IMR-90 (cell line): ENCODE measurements around the gene SLC26A2. TPM values are rescaled to one million over a fixed set of nuclear protein-coding genes. Genes with fewer than 3 reads are reported as not detected.

Experiments used
- ATAC-seq: fragments of 200-7000 bp; cut with Tn5 transposase; 2 replicates; pipeline ENCODE4 v1.9.1; 2020; ENCODE audit warnings: low read depth, mild to moderate bottlenecking, moderate library complexity
- BruUV-seq: library from RNA; stranded (reverse); fragments of 400-500 nt; replicated peaks from 2 replicates; lab custom pipeline; 2021; lab: Mats Ljungman, UMichigan
- CTCF ChIA-PET: fragments of 300-600 bp; formaldehyde crosslinking; extraction: SDS; loops from one replicate; lab custom pipeline; 2021; ENCODE audit warnings: antibody characterized with exemption; lab: Yijun Ruan, JAX
- POLR2A ChIA-PET: fragments of 300-600 bp; sonication (Branson Sonifier 250); formaldehyde crosslinking; loops from one replicate; lab custom pipeline; 2022; ENCODE audit warnings: antibody characterized with exemption; ENCODE audit not compliant: unreplicated experiment; lab: Charles Lee
- DNase-seq: peaks from one replicate; pipeline ENCODE4 v3.0.0; 2013
- H2AFZ ChIP-seq: replicated peaks from 2 replicates; pipeline ENCODE3; 2013; ENCODE audit warnings: low read length, mild to moderate bottlenecking; ENCODE audit not compliant: poor library complexity
- H2AK5ac ChIP-seq: 2 replicates; pipeline ENCODE4 v1.6.1; 2013; ENCODE audit warnings: low read depth, low read length, inconsistent platforms
- H2AK9ac ChIP-seq: replicated peaks from 2 replicates; pipeline ENCODE3; 2013; ENCODE audit warnings: mild to moderate bottlenecking, low read depth, low read length, moderate library complexity; ENCODE audit not compliant: poor library complexity
- H2BK120ac ChIP-seq: 2 replicates; pipeline ENCODE4 v1.6.1; 2013; ENCODE audit warnings: low read depth, low read length, inconsistent platforms
- H2BK15ac ChIP-seq: 3 replicates; pipeline ENCODE4 v1.6.1; 2013; ENCODE audit warnings: low read depth, low read length, inconsistent platforms
- H2BK20ac ChIP-seq: 2 replicates; pipeline ENCODE4 v1.6.1; 2013; ENCODE audit warnings: low read depth, mild to moderate bottlenecking, inconsistent platforms, low read length, moderate library complexity
- H2BK5ac ChIP-seq: 2 replicates; pipeline ENCODE4 v1.6.1; 2013; ENCODE audit warnings: mild to moderate bottlenecking, low read depth, low read length, inconsistent platforms; ENCODE audit not compliant: poor library complexity, severe bottlenecking
- H3K14ac ChIP-seq: replicated peaks from 2 replicates; pipeline ENCODE4 v1.6.1; 2013; ENCODE audit warnings: low read depth, low read length, inconsistent platforms
- H3K18ac ChIP-seq: 2 replicates; pipeline ENCODE4 v1.6.1; 2013; ENCODE audit warnings: low read depth, low read length, control low read depth
- H3K23ac ChIP-seq: 2 replicates; pipeline ENCODE4 v1.6.1; 2013; ENCODE audit warnings: low read depth, low read length, inconsistent platforms
- H3K27ac ChIP-seq: 2 replicates; pipeline ENCODE4 v1.5.1; 2013; ENCODE audit warnings: mild to moderate bottlenecking, control low read depth, low read length; ENCODE audit not compliant: insufficient read depth
- H3K27me3 ChIP-seq: 2 replicates; pipeline ENCODE4 v1.6.1; 2013; ENCODE audit warnings: low read length; ENCODE audit not compliant: control insufficient read depth, insufficient read depth
- H3K36me3 ChIP-seq: 2 replicates; pipeline ENCODE4 v1.6.1; 2013; ENCODE audit warnings: low read length, mixed read lengths; ENCODE audit not compliant: control insufficient read depth, insufficient read depth
- H3K4ac ChIP-seq: 2 replicates; pipeline ENCODE4 v1.6.1; 2013; ENCODE audit warnings: low read depth, low read length, inconsistent platforms
- H3K4me1 ChIP-seq: 2 replicates; pipeline ENCODE4 v1.6.1; 2013; ENCODE audit warnings: low read length, mixed read lengths; ENCODE audit not compliant: control insufficient read depth, insufficient read depth
- H3K4me2 ChIP-seq: 2 replicates; pipeline ENCODE4 v1.6.1; 2013; ENCODE audit warnings: low read depth, mild to moderate bottlenecking, control low read depth, low read length, moderate library complexity
- H3K4me3 ChIP-seq: 2 replicates; pipeline ENCODE4 v1.5.1; 2013; ENCODE audit warnings: low read depth, mild to moderate bottlenecking, control low read depth, low read length, moderate library complexity; ENCODE audit not compliant: insufficient read depth
- H3K56ac ChIP-seq: 2 replicates; pipeline ENCODE4 v1.6.1; 2013; ENCODE audit warnings: low read length, inconsistent platforms; ENCODE audit not compliant: insufficient read depth; ENCODE audit errors: extremely low read depth
- H3K79me1 ChIP-seq, 2 experiments: 2 replicates each; pipeline ENCODE4 v1.6.1; 2013; ENCODE audit warnings: low read length in 2 of 2, inconsistent platforms in 1 of 2, low read depth in 1 of 2
- H3K9ac ChIP-seq: 2 replicates; pipeline ENCODE4 v1.6.1; 2013; ENCODE audit warnings: low read depth, low read length, control low read depth
- H3K9me1 ChIP-seq: 2 replicates; pipeline ENCODE4 v1.6.1; 2013; ENCODE audit warnings: low read length, inconsistent platforms; ENCODE audit not compliant: insufficient read depth
- H3K9me3 ChIP-seq: 2 replicates; pipeline ENCODE4 v1.6.1; 2013; ENCODE audit warnings: low read length; ENCODE audit not compliant: control insufficient read depth, insufficient read depth
- H4K20me1 ChIP-seq: 2 replicates; pipeline ENCODE4 v1.6.1; 2013; ENCODE audit warnings: low read length, inconsistent platforms; ENCODE audit not compliant: insufficient read depth
- H4K5ac ChIP-seq: 2 replicates; pipeline ENCODE4 v1.6.1; 2013; ENCODE audit warnings: mild to moderate bottlenecking, low read depth, low read length, control low read depth
- H4K8ac ChIP-seq, 2 experiments: 2 replicates each; pipeline ENCODE4 v1.6.1; 2013; ENCODE audit warnings: low read depth in 2 of 2, low read length in 2 of 2, control low read depth in 1 of 2, inconsistent platforms in 1 of 2
- H4K91ac ChIP-seq: 2 replicates; pipeline ENCODE4 v1.6.1; 2013; ENCODE audit warnings: low read depth, low read length, inconsistent platforms; ENCODE audit not compliant: insufficient read depth
- BHLHE40 ChIP-seq: fragments of 150-350 bp; IDR thresholded peaks from 2 replicates; pipeline ENCODE4 v1.6.1; 2016; ENCODE audit warnings: mild to moderate bottlenecking, low read depth, low read length
- CEBPB ChIP-seq: IDR thresholded peaks from 2 replicates; pipeline ENCODE4 v1.6.1; 2012; ENCODE audit warnings: low read depth, low read length, improper control_type of control experiment
- CHD1 ChIP-seq: IDR thresholded peaks from 2 replicates; pipeline ENCODE4 v1.6.1; 2012; ENCODE audit warnings: low read depth, low read length, improper control_type of control experiment
- ELK1 ChIP-seq: fragments of 150-350 bp; IDR thresholded peaks from 2 replicates; pipeline ENCODE4 v1.6.1; 2016; ENCODE audit warnings: low read depth, mild to moderate bottlenecking, low read length, moderate library complexity, borderline replicate concordance
- FOS ChIP-seq: fragments of 150-350 bp; IDR thresholded peaks from 2 replicates; pipeline ENCODE4 v1.6.1; 2016; ENCODE audit warnings: low read depth, low read length
- MAFK ChIP-seq: IDR thresholded peaks from 2 replicates; pipeline ENCODE4 v1.6.1; 2012; ENCODE audit warnings: low read depth, low read length, improper control_type of control experiment
- MAZ ChIP-seq: IDR thresholded peaks from 2 replicates; pipeline ENCODE4 v1.6.1; 2012; ENCODE audit warnings: low read depth, mild to moderate bottlenecking, low read length, improper control_type of control experiment, moderate library complexity, borderline replicate concordance
- MXI1 ChIP-seq: IDR thresholded peaks from 2 replicates; pipeline ENCODE4 v1.6.1; 2012; ENCODE audit warnings: low read depth, mild to moderate bottlenecking, low read length, moderate library complexity, borderline replicate concordance
- NFE2L2 ChIP-seq: fragments of 150-350 bp; IDR thresholded peaks from 2 replicates; pipeline ENCODE4 v1.6.1; 2016; ENCODE audit warnings: low read depth, mild to moderate bottlenecking, low read length
- POLR2A ChIP-seq: IDR thresholded peaks from 2 replicates; pipeline ENCODE4 v1.6.1; 2012; ENCODE audit warnings: mild to moderate bottlenecking, low read depth, low read length
- RAD21 ChIP-seq: IDR thresholded peaks from 2 replicates; pipeline ENCODE4 v1.6.1; 2012; ENCODE audit warnings: low read length, improper control_type of control experiment
- RCOR1 ChIP-seq: IDR thresholded peaks from 2 replicates; pipeline ENCODE4 v1.6.1; 2012; ENCODE audit warnings: mild to moderate bottlenecking, low read length, improper control_type of control experiment; ENCODE audit not compliant: insufficient replicate concordance
- RFX5 ChIP-seq: IDR thresholded peaks from 2 replicates; pipeline ENCODE4 v1.8.0; 2012; ENCODE audit warnings: low read depth, mild to moderate bottlenecking, low read length, moderate library complexity
- SMC3 ChIP-seq: fragments of 150-350 bp; IDR thresholded peaks from 2 replicates; pipeline ENCODE4 v1.6.1; 2016; ENCODE audit warnings: low read depth, mild to moderate bottlenecking, antibody characterized with exemption, low read length, moderate library complexity
- USF2 ChIP-seq: fragments of 150-350 bp; IDR thresholded peaks from 2 replicates; pipeline ENCODE4 v1.6.1; 2017; ENCODE audit warnings: mild to moderate bottlenecking, antibody characterized with exemption, low read length, low read depth
- WGBS, 2 experiments: methylation state at CpG; one replicate each; pipeline versions ENCODE4 v1.1.5 to v1.1.7; 2013; ENCODE audit warnings: missing lambda C conversion rate in 2 of 2; ENCODE audit not compliant: insufficient read length in 1 of 2; ENCODE audit errors: extremely low coverage in 2 of 2; 5-methylcytosine and 5-hydroxymethylcytosine counted together
- dilution Hi-C: fragments of 300-500 bp; cut with HindIII; formaldehyde crosslinking; loops from one replicate; pipeline ENCODE4 v1.14.3; 2018; ENCODE audit warnings: low sequenced_read_pairs; ENCODE audit not compliant: unreplicated experiment
- in situ Hi-C: fragments of 300-500 bp; cut with MboI; formaldehyde crosslinking; loops from 3 replicates; pipeline ENCODE4 v1.14.3; 2019; ENCODE audit warnings: low sequenced_read_pairs, inconsistent platforms, mixed read lengths
- intact Hi-C: fragments of 100-400 bp; cut with micrococcal nuclease; formaldehyde crosslinking; loops from 2 replicates; pipeline ENCODE4 v1.10.0; 2022
- polyA plus RNA-seq, 3 experiments: library from polyadenylated mRNA; depleted of rRNA; stranded (reverse); fragments of >200 nt; gene quantifications; 2 replicates each; pipeline ENCODE4 v1.2.3, GENCODE V29; 2012; ENCODE audit warnings: low replicate concordance in 1 of 3
- total RNA-seq: library from RNA; depleted of rRNA; stranded (reverse); fragments of >200 nt; gene quantifications from 2 replicates; pipeline ENCODE4 v1.2.3, GENCODE V29; 2012
- TF ChIP-seq, protein P1 (sequence below): conservative IDR thresholded peaks from 2 replicates; pipeline ENCODE4 v1.5.1; 2012; ENCODE audit warnings: mild to moderate bottlenecking, low read depth, low read length, improper control_type of control experiment

Gene SLC26A2
- total and polyA plus RNA-seq, 2 of the 4 experiments (the other 2 are of a cell fraction) = 2.2 to 9.9 TPM

DNA sequence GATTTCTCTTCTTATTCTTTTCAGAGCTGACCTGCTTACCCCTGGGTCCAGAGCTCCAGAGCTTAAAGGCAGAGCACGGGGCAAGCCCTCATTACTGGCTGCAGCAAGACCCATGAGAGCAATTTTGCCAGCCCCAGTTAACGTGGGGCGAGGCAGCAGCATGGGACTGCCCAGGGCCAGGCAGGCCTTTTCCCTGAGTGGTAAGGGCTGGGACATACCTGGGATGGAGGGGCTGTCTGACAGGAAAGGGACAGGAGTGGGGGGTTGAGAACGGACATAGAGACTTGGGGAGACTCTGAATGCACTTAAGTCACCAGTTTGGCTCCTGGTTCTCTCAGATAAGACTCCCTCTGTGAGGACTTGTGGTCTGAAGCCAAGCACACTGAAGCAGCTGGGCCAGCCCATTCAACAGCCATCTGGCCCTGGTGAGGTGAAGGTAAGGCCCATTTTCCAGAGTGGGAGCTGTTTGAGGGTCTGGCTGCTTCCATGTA lies 66.2 kb downstream of the SLC26A2 start:
- TF ChIP-seq RFX5 (no peak), CHD1 (no peak), MXI1 (no peak), RAD21 (no peak), POLR2A (no peak), ELK1 (no peak), FOS (no peak), USF2 (no peak), SMC3 (no peak), BHLHE40 (no peak), MAFK (no peak), NFE2L2 (no peak), MAZ (no peak), RCOR1 (no peak), CEBPB (no peak)
- TF ChIP-seq, protein P1, sequence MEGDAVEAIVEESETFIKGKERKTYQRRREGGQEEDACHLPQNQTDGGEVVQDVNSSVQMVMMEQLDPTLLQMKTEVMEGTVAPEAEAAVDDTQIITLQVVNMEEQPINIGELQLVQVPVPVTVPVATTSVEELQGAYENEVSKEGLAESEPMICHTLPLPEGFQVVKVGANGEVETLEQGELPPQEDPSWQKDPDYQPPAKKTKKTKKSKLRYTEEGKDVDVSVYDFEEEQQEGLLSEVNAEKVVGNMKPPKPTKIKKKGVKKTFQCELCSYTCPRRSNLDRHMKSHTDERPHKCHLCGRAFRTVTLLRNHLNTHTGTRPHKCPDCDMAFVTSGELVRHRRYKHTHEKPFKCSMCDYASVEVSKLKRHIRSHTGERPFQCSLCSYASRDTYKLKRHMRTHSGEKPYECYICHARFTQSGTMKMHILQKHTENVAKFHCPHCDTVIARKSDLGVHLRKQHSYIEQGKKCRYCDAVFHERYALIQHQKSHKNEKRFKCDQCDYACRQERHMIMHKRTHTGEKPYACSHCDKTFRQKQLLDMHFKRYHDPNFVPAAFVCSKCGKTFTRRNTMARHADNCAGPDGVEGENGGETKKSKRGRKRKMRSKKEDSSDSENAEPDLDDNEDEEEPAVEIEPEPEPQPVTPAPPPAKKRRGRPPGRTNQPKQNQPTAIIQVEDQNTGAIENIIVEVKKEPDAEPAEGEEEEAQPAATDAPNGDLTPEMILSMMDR = no peak
- Histone ChIP-seq H4K91ac (no peak overlapping the region), H2BK5ac (no peak overlapping the region), H3K27ac (no peak overlapping the region), H3K9ac (no peak overlapping the region), H3K56ac (no peak overlapping the region), H2AK9ac (no peak overlapping the region), H4K8ac (no peak overlapping the region), H2AK5ac (no peak overlapping the region), H3K9me3 (no peaks in the 10 kb centered on the region), H3K27me3 (no peaks in the 10 kb centered on the region), H2BK15ac (no peak overlapping the region), H3K23ac (no peak overlapping the region), H3K79me1 (peaks cover 20 to 42% of the 10 kb centered on the region in 2 experiments), H2BK120ac (no peak overlapping the region), H2BK20ac (no peak overlapping the region), H3K36me3 (peaks cover 40% of the 10 kb centered on the region), H4K5ac (no peak overlapping the region), H3K18ac (no peak overlapping the region), H3K4me2 (no peak overlapping the region), H2AFZ (no peak overlapping the region), H3K4ac (no peak overlapping the region), H3K4me3 (no peak overlapping the region), H3K4me1 (peaks cover 7% of the 10 kb centered on the region), H3K9me1 (peaks cover 7% of the 10 kb centered on the region; the same call in 1 of the 2 replicates), H4K20me1 (no peaks in the 10 kb centered on the region), H3K14ac (no peak overlapping the region)
- ChIA-PET CTCF (no interaction called here), POLR2A (no interaction called here)
- no TSS peak for BruUV-seq
- intact Hi-C loops = no loop called here
- dilution Hi-C loops = no loop called here
- WGBS, 2 experiments = 93% methylated on average over 3 of the region's 4 CpGs; no CpG with 5 or more reads in 1 of the 2 experiments
- no peak for ATAC-seq
- in situ Hi-C loops = no loop called here
- DNase-seq = no peak
